Measurements from ENCODE around the gene ABTB1. TPM values are rescaled to one million over a fixed set of nuclear protein-coding genes. Genes with fewer than 3 reads are reported as not detected.
"Not testable (repeated sequence)": the region's sequence is repeated elsewhere in the genome, so short reads cannot be mapped to it uniquely, and the experiment has no call there.

ABTB1 gene
- total RNA-seq, 1 experiment from 2014 or later, result 6.9 TPM

DNA sequence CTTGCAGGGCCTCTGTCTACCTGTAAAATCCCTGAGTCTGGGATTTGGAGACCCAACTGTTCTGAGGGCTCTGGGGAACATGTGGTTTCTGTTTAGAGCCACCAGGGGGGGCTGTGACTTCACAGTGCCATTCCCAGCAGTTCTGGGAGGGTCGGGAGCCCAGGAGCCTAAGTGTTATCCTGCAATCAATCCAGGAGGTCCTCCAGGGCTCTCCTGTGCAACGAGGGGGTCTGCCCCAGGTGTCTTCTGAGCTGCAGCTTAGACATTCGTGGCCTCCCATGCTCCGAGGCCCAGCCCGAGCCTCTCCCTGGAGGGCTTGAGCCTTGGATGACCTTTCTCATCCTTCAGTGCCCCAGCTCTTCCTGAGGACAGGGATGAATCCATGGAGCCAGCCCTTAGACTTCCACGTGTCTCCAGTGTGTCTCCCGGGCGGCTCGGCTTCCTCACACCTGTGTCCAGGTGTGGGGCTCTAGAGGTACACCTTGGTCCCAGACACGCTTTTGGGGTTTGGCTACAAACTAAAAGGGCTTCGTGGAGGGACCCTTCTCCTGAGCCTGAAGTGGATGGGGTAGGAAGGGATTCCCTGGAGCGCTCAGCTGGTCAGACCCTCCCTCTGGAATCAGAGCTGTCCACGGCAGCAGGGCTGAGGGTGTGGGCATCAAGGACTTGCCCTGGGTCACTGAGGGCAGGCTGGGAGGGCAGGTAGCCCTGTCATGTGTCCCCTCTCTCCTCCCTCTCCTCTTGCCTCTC lies 20.3 kb upstream of the ABTB1 start:
- no peaks in the 10 kb centered on the region for H3K4me1 ChIP-seq (ENCODE audit: control insufficient read depth, insufficient read depth, low read length)
- H3K27ac ChIP-seq (ENCODE audit: low read length), result no peak overlapping the region
- ATAC-seq, result peak; percentile 94
- no peaks in the 10 kb centered on the region for H3K27me3 ChIP-seq (ENCODE audit: control insufficient read depth, insufficient read depth, low read length)
- intact Hi-C loops (cut with micrococcal nuclease; ENCODE audit: unreplicated experiment), result loop anchor here (2.0 to 5.0 kb wide), 2 partner anchors 42 to 320 kb away; no protein-coding TSS in a partner anchor
- no peaks in the 10 kb centered on the region for H3K9me3 ChIP-seq (ENCODE audit: control insufficient read depth, insufficient read depth, low read depth, low read length)
- POLR2A ChIA-PET, result interaction anchor here (1.2 kb wide), 1 partner anchor 16 kb away, joined by 4 read pairs; no protein-coding TSS in a partner anchor
- in situ Hi-C loops (cut with HindIII; ENCODE audit: low pct_unique_long_range_greater_than_20kb, low sequenced_read_pairs), result no loop called here
- CTCF ChIA-PET, result interaction anchor here (0.7 to 1.4 kb wide), 3 partner anchors 42 to 138 kb away, joined by 3 to 5 read pairs (median 4); no protein-coding TSS in a partner anchor
- BruUV-seq (replicated peaks), result no TSS peak
- no peak for TF ChIP-seq SIN3A (IDR thresholded peaks at IDR 0.05; ENCODE audit: borderline replicate concordance, insufficient read depth, low read depth, low read length)
- no peak for TF ChIP-seq TCF7L2 (IDR thresholded peaks at IDR 0.05; ENCODE audit: low read depth, low read length)
- TF ChIP-seq, protein P1, sequence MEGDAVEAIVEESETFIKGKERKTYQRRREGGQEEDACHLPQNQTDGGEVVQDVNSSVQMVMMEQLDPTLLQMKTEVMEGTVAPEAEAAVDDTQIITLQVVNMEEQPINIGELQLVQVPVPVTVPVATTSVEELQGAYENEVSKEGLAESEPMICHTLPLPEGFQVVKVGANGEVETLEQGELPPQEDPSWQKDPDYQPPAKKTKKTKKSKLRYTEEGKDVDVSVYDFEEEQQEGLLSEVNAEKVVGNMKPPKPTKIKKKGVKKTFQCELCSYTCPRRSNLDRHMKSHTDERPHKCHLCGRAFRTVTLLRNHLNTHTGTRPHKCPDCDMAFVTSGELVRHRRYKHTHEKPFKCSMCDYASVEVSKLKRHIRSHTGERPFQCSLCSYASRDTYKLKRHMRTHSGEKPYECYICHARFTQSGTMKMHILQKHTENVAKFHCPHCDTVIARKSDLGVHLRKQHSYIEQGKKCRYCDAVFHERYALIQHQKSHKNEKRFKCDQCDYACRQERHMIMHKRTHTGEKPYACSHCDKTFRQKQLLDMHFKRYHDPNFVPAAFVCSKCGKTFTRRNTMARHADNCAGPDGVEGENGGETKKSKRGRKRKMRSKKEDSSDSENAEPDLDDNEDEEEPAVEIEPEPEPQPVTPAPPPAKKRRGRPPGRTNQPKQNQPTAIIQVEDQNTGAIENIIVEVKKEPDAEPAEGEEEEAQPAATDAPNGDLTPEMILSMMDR (IDR thresholded peaks at IDR 0.05), result peak; percentile 97
- no peak for TF ChIP-seq POLR2AphosphoS5 (IDR thresholded peaks at IDR 0.05; ENCODE audit: low read depth, low read length)
- H3K4me3 ChIP-seq (ENCODE audit: low read depth in 2 of 2, low read length in 2 of 2), result no peak overlapping the region
- peak; percentile 36 for DNase-seq (ENCODE audit: low read depth, low spot score)
- H3K36me3 ChIP-seq (ENCODE audit: control insufficient read depth, insufficient read depth, low read length), result no peaks in the 10 kb centered on the region

DNA sequence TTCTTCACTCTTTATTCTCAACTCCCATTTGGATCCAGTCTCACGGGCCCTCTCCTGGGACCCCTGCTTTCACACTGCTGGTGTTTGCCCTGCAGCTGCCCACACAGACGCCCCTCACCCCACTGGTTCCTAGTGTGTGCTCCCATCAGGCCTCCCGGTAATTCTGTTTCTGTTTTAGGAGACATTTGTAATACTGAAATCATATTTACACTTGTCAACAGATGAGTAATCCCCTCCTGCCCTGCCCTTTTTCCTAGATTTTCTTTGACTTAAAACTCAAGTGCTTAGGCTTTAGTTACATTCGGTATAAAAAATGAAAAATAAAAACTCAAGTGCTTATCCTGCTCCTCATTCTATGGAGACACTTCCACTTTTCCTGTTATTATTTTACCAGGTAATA lies 18.4 kb upstream of the ABTB1 start:
- DNase-seq (ENCODE audit: low read depth, low spot score), result no peak
- no peak overlapping the region for H3K27ac ChIP-seq (ENCODE audit: low read length)
- no peaks in the 10 kb centered on the region for H3K36me3 ChIP-seq (ENCODE audit: control insufficient read depth, insufficient read depth, low read length)
- no peaks in the 10 kb centered on the region for H3K27me3 ChIP-seq (ENCODE audit: control insufficient read depth, insufficient read depth, low read length)
- in situ Hi-C loops (cut with HindIII; ENCODE audit: low pct_unique_long_range_greater_than_20kb, low sequenced_read_pairs), result no loop called here
- no peaks in the 10 kb centered on the region for H3K9me3 ChIP-seq (ENCODE audit: control insufficient read depth, insufficient read depth, low read depth, low read length)
- no peak for TF ChIP-seq SIN3A (IDR thresholded peaks at IDR 0.05; ENCODE audit: borderline replicate concordance, insufficient read depth, low read depth, low read length)
- no peak for TF ChIP-seq POLR2AphosphoS5 (IDR thresholded peaks at IDR 0.05; ENCODE audit: low read depth, low read length)
- no peak for ATAC-seq
- ChIA-PET POLR2A (no interaction called here), CTCF (no interaction called here)
- H3K4me1 ChIP-seq (ENCODE audit: control insufficient read depth, insufficient read depth, low read length), result no peaks in the 10 kb centered on the region
- intact Hi-C loops (cut with micrococcal nuclease; ENCODE audit: unreplicated experiment), result loop anchor here (5.0 kb wide), 1 partner anchor 318 kb away; no protein-coding TSS in a partner anchor
- BruUV-seq (replicated peaks), result no TSS peak
- H3K4me3 ChIP-seq (ENCODE audit: low read depth in 2 of 2, low read length in 2 of 2), result no peak overlapping the region

DNA sequence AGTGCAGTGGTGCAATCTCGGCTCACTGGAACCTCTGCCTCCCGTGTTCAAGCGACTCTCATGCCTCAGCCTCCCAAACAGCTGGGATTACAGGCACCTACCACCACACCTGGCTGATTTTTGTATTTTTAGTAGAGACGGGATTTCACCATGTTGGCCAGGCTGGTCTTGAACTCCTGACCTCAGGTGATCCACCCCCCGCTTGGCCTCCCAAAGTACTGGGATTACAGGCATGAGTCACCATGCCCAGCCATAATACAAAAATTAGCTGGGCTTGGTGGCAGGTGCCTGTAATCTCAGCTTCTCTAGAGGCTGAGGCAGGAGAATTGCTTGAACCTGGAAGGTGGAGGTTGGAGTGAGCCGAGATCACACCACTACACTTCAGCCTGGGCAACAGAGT lies 17.8 kb upstream of the ABTB1 start:
- H3K9me3 ChIP-seq (ENCODE audit: control insufficient read depth, insufficient read depth, low read depth, low read length); POLR2A ChIA-PET; H3K4me1 ChIP-seq (ENCODE audit: control insufficient read depth, insufficient read depth, low read length); H3K36me3 ChIP-seq (ENCODE audit: control insufficient read depth, insufficient read depth, low read length); in situ Hi-C loops (cut with HindIII; ENCODE audit: low pct_unique_long_range_greater_than_20kb, low sequenced_read_pairs); H3K27ac ChIP-seq (ENCODE audit: low read length); ATAC-seq; CTCF ChIA-PET; H3K4me3 ChIP-seq (ENCODE audit: low read depth in 2 of 2, low read length in 2 of 2); H3K27me3 ChIP-seq (ENCODE audit: control insufficient read depth, insufficient read depth, low read length); DNase-seq (ENCODE audit: low read depth, low spot score); BruUV-seq (replicated peaks): not testable (repeated sequence)
- intact Hi-C loops (cut with micrococcal nuclease; ENCODE audit: unreplicated experiment), result loop anchor here (5.0 kb wide), 1 partner anchor 317 kb away; no protein-coding TSS in a partner anchor

DNA sequence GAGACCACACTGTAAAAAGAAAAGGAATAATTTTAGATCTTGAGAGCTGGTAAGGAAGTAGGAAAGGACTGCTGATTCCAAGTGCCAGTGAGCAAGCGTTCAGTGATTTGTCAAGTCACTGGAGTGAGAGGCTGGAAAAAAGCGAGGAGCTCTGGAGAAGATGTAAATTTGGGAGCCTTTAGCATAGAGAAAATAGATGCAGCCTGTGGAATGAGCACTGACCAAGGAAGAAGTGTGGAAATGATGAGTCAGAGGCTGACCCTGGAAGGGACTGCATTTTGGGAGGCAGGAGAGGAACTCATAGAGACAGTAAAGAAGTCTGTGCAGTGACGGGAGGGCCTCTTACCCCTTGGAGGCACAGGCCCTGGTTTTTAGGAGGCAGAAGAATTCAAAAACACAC lies 17.1 kb upstream of the ABTB1 start:
- no peak overlapping the region for H3K4me3 ChIP-seq (ENCODE audit: low read depth in 2 of 2, low read length in 2 of 2)
- H3K36me3 ChIP-seq (ENCODE audit: control insufficient read depth, insufficient read depth, low read length), result no peaks in the 10 kb centered on the region
- TF ChIP-seq, protein P2, sequence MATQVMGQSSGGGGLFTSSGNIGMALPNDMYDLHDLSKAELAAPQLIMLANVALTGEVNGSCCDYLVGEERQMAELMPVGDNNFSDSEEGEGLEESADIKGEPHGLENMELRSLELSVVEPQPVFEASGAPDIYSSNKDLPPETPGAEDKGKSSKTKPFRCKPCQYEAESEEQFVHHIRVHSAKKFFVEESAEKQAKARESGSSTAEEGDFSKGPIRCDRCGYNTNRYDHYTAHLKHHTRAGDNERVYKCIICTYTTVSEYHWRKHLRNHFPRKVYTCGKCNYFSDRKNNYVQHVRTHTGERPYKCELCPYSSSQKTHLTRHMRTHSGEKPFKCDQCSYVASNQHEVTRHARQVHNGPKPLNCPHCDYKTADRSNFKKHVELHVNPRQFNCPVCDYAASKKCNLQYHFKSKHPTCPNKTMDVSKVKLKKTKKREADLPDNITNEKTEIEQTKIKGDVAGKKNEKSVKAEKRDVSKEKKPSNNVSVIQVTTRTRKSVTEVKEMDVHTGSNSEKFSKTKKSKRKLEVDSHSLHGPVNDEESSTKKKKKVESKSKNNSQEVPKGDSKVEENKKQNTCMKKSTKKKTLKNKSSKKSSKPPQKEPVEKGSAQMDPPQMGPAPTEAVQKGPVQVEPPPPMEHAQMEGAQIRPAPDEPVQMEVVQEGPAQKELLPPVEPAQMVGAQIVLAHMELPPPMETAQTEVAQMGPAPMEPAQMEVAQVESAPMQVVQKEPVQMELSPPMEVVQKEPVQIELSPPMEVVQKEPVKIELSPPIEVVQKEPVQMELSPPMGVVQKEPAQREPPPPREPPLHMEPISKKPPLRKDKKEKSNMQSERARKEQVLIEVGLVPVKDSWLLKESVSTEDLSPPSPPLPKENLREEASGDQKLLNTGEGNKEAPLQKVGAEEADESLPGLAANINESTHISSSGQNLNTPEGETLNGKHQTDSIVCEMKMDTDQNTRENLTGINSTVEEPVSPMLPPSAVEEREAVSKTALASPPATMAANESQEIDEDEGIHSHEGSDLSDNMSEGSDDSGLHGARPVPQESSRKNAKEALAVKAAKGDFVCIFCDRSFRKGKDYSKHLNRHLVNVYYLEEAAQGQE (IDR thresholded peaks at IDR 0.05; ENCODE audit: insufficient read depth in 1 of 2, low read depth in 2 of 2, low read length in 1 of 2), result no peak
- TF ChIP-seq SIN3A (IDR thresholded peaks at IDR 0.05; ENCODE audit: borderline replicate concordance, insufficient read depth, low read depth, low read length) (no peak), POLR2AphosphoS5 (IDR thresholded peaks at IDR 0.05; ENCODE audit: low read depth, low read length) (no peak), TCF7L2 (IDR thresholded peaks at IDR 0.05; ENCODE audit: low read depth, low read length) (no peak)
- TF ChIP-seq, protein P1 (IDR thresholded peaks at IDR 0.05), result no peak
- in situ Hi-C loops (cut with HindIII; ENCODE audit: low pct_unique_long_range_greater_than_20kb, low sequenced_read_pairs) (no loop called here), intact Hi-C loops (cut with micrococcal nuclease; ENCODE audit: unreplicated experiment) (no loop called here)
- no peaks in the 10 kb centered on the region for H3K4me1 ChIP-seq (ENCODE audit: control insufficient read depth, insufficient read depth, low read length)
- H3K27me3 ChIP-seq (ENCODE audit: control insufficient read depth, insufficient read depth, low read length), result no peaks in the 10 kb centered on the region
- DNase-seq (ENCODE audit: low read depth, low spot score) (no peak), ATAC-seq (no peak)
- no peak overlapping the region for H3K27ac ChIP-seq (ENCODE audit: low read length)
- POLR2A ChIA-PET, result no interaction called here
- H3K9me3 ChIP-seq (ENCODE audit: control insufficient read depth, insufficient read depth, low read depth, low read length), result no peaks in the 10 kb centered on the region
- BruUV-seq (replicated peaks), result no TSS peak
- CTCF ChIA-PET, result no interaction called here

Data from Panc1 (cell line).